ENCODE data around the gene CFAP20DC.

- TF ChIP-seq EP300 (IDR thresholded peaks at IDR 0.05) (no peak), CTCF (IDR thresholded peaks at IDR 0.05) (peak in 2 of 4 experiments; percentile 14 to 46), POLR2A (IDR thresholded peaks at IDR 0.05) (no peak)
Measured at GRCh38 chr3:59052803-59053411, 3.1 kb upstream of the CFAP20DC start.

Data from gastroesophageal sphincter (tissue), 3 donors.